ENCODE data around the gene SCLY. TPM values are rescaled to one million over a fixed set of nuclear protein-coding genes. Genes with fewer than 3 reads are reported as not detected.

Gene SCLY
- total and polyA plus RNA-seq, 2 of the 13 experiments (the other 11 are each of a cell fraction or from before 2014, with no cell fraction given) = 27.9 to 38.6 TPM

GRCh38 chr2:238122287-238123217 lies 61.8 kb downstream of the SCLY start:
- in situ Hi-C loops (cut with HindIII; ENCODE audit: extremely low pct_ligation_motif_present, low pct_unique_long_range_greater_than_20kb) (no loop called here), intact Hi-C loops (cut with micrococcal nuclease; ENCODE audit: unreplicated experiment) (no loop called here)
- peaks cover 3 to 51% of the 10 kb centered on the region in 2 experiments for H3K27me3 ChIP-seq (ENCODE audit: control insufficient read depth in 1 of 2, insufficient read depth in 2 of 2, low read length in 2 of 2)
- no peak overlapping the region for H3K4me3 ChIP-seq (replicated peaks in 1 of 3; ENCODE audit: insufficient read depth in 1 of 3, low read depth in 2 of 3, low read length in 3 of 3)
- TF ChIP-seq ONECUT2 (CRISPR knock-in tag; IDR thresholded peaks at IDR 0.05) (no peak), EZH2 (conservative IDR thresholded peaks at IDR 0.05; ENCODE audit: low read depth, low read length) (no peak; the same call in 1 of the 2 replicates), HCFC1 (IDR thresholded peaks at IDR 0.05; ENCODE audit: low read depth, low read length) (no peak), MTF1 (CRISPR knock-in tag; IDR thresholded peaks at IDR 0.05) (no peak), ZBTB46 (CRISPR knock-in tag; IDR thresholded peaks at IDR 0.05; ENCODE audit: borderline replicate concordance) (no peak), ZNF558 (CRISPR knock-in tag; IDR thresholded peaks at IDR 0.05; ENCODE audit: borderline replicate concordance) (no peak), RNF2 (conservative IDR thresholded peaks at IDR 0.05; ENCODE audit: low read depth) (no peak), SRSF9 (IDR thresholded peaks at IDR 0.05; ENCODE audit: borderline replicate concordance, insufficient read depth, low read depth, low read length, poor library complexity, severe bottlenecking) (no peak), BHLHE40 (IDR thresholded peaks at IDR 0.05; ENCODE audit: low read length) (no peak), ZFP36L1 (CRISPR knock-in tag; IDR thresholded peaks at IDR 0.05) (no peak)
- TF ChIP-seq, protein P1, sequence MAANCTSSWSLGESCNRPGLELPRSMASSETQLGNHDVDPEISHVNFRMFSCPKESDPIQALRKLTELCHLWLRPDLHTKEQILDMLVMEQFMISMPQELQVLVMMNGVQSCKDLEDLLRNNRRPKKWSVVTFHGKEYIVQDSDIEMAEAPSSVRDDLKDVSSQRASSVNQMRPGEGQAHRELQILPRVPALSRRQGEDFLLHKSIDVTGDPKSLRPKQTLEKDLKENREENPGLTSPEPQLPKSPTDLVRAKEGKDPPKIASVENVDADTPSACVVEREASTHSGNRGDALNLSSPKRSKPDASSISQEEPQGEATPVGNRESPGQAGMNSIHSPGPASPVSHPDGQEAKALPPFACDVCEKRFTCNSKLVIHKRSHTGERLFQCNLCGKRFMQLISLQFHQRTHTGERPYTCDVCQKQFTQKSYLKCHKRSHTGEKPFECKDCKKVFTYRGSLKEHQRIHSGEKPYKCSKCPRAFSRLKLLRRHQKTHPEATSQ (CRISPR knock-in tag; IDR thresholded peaks at IDR 0.05; ENCODE audit: borderline replicate concordance) = no peak
- ATAC-seq = no peak
- no peak overlapping the region for H3K4me2 ChIP-seq (ENCODE audit: low read depth, low read length)
- no peaks in the 10 kb centered on the region for H3K79me2 ChIP-seq (ENCODE audit: insufficient read depth, low read length)
- H3K36me3 ChIP-seq (replicated peaks in 1 of 2; ENCODE audit: control insufficient read depth in 1 of 2, insufficient read depth in 2 of 2, low read length in 2 of 2) = no peaks in the 10 kb centered on the region
- no peak overlapping the region for H3K9ac ChIP-seq (ENCODE audit: insufficient read depth, low read depth, low read length)
- H3K27ac ChIP-seq (ENCODE audit: extremely low read length, insufficient read depth, low read length) = no peak overlapping the region
- no peaks in the 10 kb centered on the region for H3K9me3 ChIP-seq (ENCODE audit: low read length)
- DNase-seq (ENCODE audit: low spot score) = no peak
- H3K4me1 ChIP-seq (ENCODE audit: insufficient read depth, low read length) = peaks cover 20% of the 10 kb centered on the region
- no peaks in the 10 kb centered on the region for H4K20me1 ChIP-seq (ENCODE audit: insufficient read depth, low read length)
- no TSS peak for BruUV-seq (replicated peaks)
- WGBS (ENCODE audit: low lambda C conversion rate) = 47% methylated on average over 18 of the region's 29 CpGs
- POLR2A ChIA-PET = no interaction called here
- H2AFZ ChIP-seq (ENCODE audit: low read length) = no peak overlapping the region
- FAIRE-seq = no peak
- CTCF ChIA-PET (ENCODE audit: low intra/inter-chr PET ratio, low total read pairs) = no interaction called here
